ENCODE data around the gene TMPRSS6.

DNA sequence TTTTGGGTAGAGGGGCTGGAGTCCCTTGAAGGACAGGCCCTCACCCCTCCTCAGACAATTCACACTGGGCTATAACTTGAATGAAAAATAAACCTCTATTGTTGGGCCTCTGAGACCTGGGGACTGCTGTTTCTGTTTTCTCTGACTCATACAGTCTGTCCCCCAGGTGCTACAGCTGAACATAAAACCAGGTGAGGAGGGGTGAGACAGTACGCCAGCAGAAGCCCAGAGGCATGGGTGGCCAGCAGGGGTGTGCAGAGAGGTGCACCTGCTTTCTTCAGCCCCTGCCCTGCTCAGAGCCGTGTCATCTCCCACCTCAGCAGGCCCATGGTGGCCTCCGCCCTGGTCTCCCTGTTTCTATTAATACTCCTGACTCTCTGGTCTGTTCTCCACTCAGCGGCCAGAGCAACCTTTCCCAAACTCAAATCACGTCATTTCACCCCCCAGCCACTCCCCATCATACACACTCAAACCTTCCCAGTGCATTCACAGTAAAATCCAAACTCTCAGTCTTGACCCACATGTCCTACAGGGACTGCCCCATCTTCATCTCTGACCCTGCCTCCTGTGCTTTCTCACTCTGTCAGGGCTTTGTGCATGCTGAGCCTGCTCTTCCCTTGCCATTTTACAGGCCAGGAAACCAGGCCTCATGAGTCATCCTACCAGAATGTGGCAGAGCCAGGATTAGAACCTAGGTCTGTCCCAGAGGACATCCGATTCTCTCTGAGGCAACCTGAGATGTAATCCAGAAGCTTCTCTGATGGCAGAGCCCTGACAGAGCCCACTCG, 45.6 kb upstream of the TMPRSS6 start:
- TF ChIP-seq CTCF (IDR thresholded peaks at IDR 0.05; ENCODE audit: low read depth, low read length) (no peak), EZH2phosphoT487 (IDR thresholded peaks at IDR 0.05; ENCODE audit: low read depth) (no peak)
